OCI-LY1 (cell line): ENCODE measurements around the gene POU6F2.

ENCODE experiments used
- H2AFZ ChIP-seq: fragments of 200-600 bp; sonication (generic), shearing (Covaris generic); 2 replicates; pipeline ENCODE4 v1.6.0; 2014; ENCODE audit warnings: antibody characterized with exemption, mild to moderate bottlenecking, low read length
- H3F3A ChIP-seq: fragments of 200-600 bp; sonication (generic), shearing (Covaris generic); 2 replicates; pipeline ENCODE4 v1.6.0; 2014; ENCODE audit warnings: mild to moderate bottlenecking, antibody characterized with exemption, low read length, moderate library complexity; ENCODE audit not compliant: insufficient read depth
- H3K27ac ChIP-seq: fragments of 200-600 bp; sonication (generic); 2 replicates; pipeline ENCODE4 v1.5.1; 2014; ENCODE audit warnings: low read length, mixed run types, mild to moderate bottlenecking, low read depth; ENCODE audit not compliant: poor library complexity, severe bottlenecking
- H3K27me3 ChIP-seq: fragments of 200-600 bp; sonication (generic); 2 replicates; pipeline ENCODE4 v1.6.0; 2014; ENCODE audit warnings: antibody characterized with exemption, mild to moderate bottlenecking, low read length, moderate library complexity; ENCODE audit not compliant: insufficient read depth
- H3K36me3 ChIP-seq: fragments of 200-600 bp; sonication (generic); 2 replicates; pipeline ENCODE4 v1.6.1; 2014; ENCODE audit warnings: mild to moderate bottlenecking, antibody characterized with exemption, low read length, moderate library complexity, mixed read lengths; ENCODE audit not compliant: insufficient read depth
- H3K4me1 ChIP-seq: fragments of 200-600 bp; sonication (generic); 2 replicates; pipeline ENCODE4 v1.5.1; 2014; ENCODE audit warnings: mild to moderate bottlenecking, low read length, moderate library complexity; ENCODE audit not compliant: insufficient read depth, severe bottlenecking
- H3K4me2 ChIP-seq: fragments of 200-600 bp; sonication (generic), shearing (Covaris generic); 2 replicates; pipeline ENCODE4 v1.6.1; 2014; ENCODE audit warnings: low read length
- H3K4me3 ChIP-seq: fragments of 200-600 bp; sonication (generic); 2 replicates; pipeline ENCODE4 v1.5.1; 2014; ENCODE audit warnings: low read length, low read depth, mild to moderate bottlenecking, mixed read lengths; ENCODE audit not compliant: poor library complexity, severe bottlenecking
- H3K79me2 ChIP-seq: fragments of 200-600 bp; shearing (Covaris generic); 2 replicates; pipeline ENCODE4 v1.6.1; 2016; ENCODE audit warnings: mixed run types, low read length, mixed read lengths; ENCODE audit not compliant: insufficient read depth
- H3K9ac ChIP-seq: fragments of 200-600 bp; sonication (generic), shearing (Covaris generic); 2 replicates; pipeline ENCODE4 v1.6.1; 2014; ENCODE audit warnings: mild to moderate bottlenecking, low read length, mixed read lengths
- H3K9me2 ChIP-seq: fragments of 200-600 bp; sonication (generic), shearing (Covaris generic); 2 replicates; pipeline ENCODE4 v1.6.1; 2014; ENCODE audit warnings: low read depth, mild to moderate bottlenecking, low read length, mixed read lengths
- H3K9me3 ChIP-seq: fragments of 200-600 bp; shearing (Covaris generic); 2 replicates; pipeline ENCODE4 v1.6.1; 2014; ENCODE audit warnings: low read length, mixed read lengths
- H4K20me1 ChIP-seq: fragments of 200-600 bp; sonication (generic), shearing (Covaris generic); 2 replicates; pipeline ENCODE4 v1.6.0; 2016; ENCODE audit warnings: mild to moderate bottlenecking, low read length; ENCODE audit not compliant: insufficient read depth
- EZH2 ChIP-seq: fragments of 200-600 bp; sonication (generic), shearing (Covaris generic); IDR thresholded peaks from 2 replicates; pipeline ENCODE4 v1.8.0; 2017; ENCODE audit warnings: borderline replicate concordance, mixed run types, mild to moderate bottlenecking, antibody characterized with exemption, low read length, moderate library complexity, mixed read lengths
- TF ChIP-seq, protein P1 (sequence below): fragments of 200-600 bp; sonication (generic), shearing (Covaris generic); IDR thresholded peaks from 2 replicates; pipeline ENCODE4 v1.5.1; 2017; ENCODE audit warnings: mild to moderate bottlenecking, antibody characterized with exemption, low read length, moderate library complexity, mixed read lengths

POU6F2 gene

DNA sequence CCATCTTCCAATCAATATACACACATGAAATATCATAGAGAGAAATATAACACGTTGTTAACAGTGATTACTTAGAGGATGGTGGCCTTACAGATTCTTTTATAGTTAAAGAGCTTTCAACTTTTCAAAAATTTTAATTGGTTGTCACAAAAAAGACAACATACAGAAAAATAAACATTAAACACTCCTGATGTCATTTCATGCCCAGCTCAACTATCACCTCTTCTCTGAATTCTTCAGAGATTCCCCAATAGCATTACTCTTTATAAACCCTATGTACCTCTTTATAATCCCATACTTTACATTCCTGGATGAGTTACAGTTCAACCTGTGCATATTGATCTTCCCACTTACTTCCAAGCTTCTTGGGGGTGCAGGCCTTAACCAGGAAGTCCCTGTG is 159.8 kb downstream of the POU6F2 start:
- Histone ChIP-seq H3K4me3 (no peak overlapping the region), H3K9me2 (no peaks in the 10 kb centered on the region), H4K20me1 (no peaks in the 10 kb centered on the region), H3F3A (no peaks in the 10 kb centered on the region), H3K4me2 (no peak overlapping the region), H3K9ac (no peak overlapping the region), H3K79me2 (no peaks in the 10 kb centered on the region), H3K27me3 (no peaks in the 10 kb centered on the region), H3K27ac (no peak overlapping the region), H2AFZ (no peak overlapping the region), H3K4me1 (no peaks in the 10 kb centered on the region), H3K9me3 (no peaks in the 10 kb centered on the region), H3K36me3 (no peaks in the 10 kb centered on the region)
- no peak for TF ChIP-seq EZH2
- TF ChIP-seq, protein P1, sequence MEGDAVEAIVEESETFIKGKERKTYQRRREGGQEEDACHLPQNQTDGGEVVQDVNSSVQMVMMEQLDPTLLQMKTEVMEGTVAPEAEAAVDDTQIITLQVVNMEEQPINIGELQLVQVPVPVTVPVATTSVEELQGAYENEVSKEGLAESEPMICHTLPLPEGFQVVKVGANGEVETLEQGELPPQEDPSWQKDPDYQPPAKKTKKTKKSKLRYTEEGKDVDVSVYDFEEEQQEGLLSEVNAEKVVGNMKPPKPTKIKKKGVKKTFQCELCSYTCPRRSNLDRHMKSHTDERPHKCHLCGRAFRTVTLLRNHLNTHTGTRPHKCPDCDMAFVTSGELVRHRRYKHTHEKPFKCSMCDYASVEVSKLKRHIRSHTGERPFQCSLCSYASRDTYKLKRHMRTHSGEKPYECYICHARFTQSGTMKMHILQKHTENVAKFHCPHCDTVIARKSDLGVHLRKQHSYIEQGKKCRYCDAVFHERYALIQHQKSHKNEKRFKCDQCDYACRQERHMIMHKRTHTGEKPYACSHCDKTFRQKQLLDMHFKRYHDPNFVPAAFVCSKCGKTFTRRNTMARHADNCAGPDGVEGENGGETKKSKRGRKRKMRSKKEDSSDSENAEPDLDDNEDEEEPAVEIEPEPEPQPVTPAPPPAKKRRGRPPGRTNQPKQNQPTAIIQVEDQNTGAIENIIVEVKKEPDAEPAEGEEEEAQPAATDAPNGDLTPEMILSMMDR: no peak

- Histone ChIP-seq H3F3A (no peaks in the 10 kb centered on the region), H3K9me3 (no peaks in the 10 kb centered on the region), H3K36me3 (no peaks in the 10 kb centered on the region), H2AFZ (no peak overlapping the region), H3K9me2 (no peaks in the 10 kb centered on the region), H3K79me2 (no peaks in the 10 kb centered on the region), H3K9ac (no peak overlapping the region), H4K20me1 (no peaks in the 10 kb centered on the region), H3K27me3 (no peaks in the 10 kb centered on the region), H3K27ac (no peak overlapping the region), H3K4me3 (no peak overlapping the region), H3K4me1 (no peaks in the 10 kb centered on the region), H3K4me2 (no peak overlapping the region)
- TF ChIP-seq EZH2: no peak
- TF ChIP-seq, protein P1: no peak
Measured at GRCh38 chr7:39142750-39143149, 165.0 kb downstream of the POU6F2 start.

GRCh38 chr7:39144420-39144819 is 166.7 kb downstream of the POU6F2 start:
- H3K79me2 ChIP-seq: no peaks in the 10 kb centered on the region
- no peaks in the 10 kb centered on the region for H4K20me1 ChIP-seq
- no peak overlapping the region for H3K4me2 ChIP-seq
- H3K4me3 ChIP-seq: no peak overlapping the region
- no peaks in the 10 kb centered on the region for H3K27me3 ChIP-seq
- no peaks in the 10 kb centered on the region for H3K4me1 ChIP-seq
- no peaks in the 10 kb centered on the region for H3F3A ChIP-seq
- H3K9me2 ChIP-seq: no peaks in the 10 kb centered on the region
- no peak overlapping the region for H2AFZ ChIP-seq
- TF ChIP-seq EZH2: no peak
- TF ChIP-seq, protein P1: no peak
- no peak overlapping the region for H3K9ac ChIP-seq
- no peak overlapping the region for H3K27ac ChIP-seq
- no peaks in the 10 kb centered on the region for H3K36me3 ChIP-seq
- no peaks in the 10 kb centered on the region for H3K9me3 ChIP-seq
